Heart left ventricle (tissue), 16 donors: ENCODE results near the gene UMODL1. TPM values are rescaled to one million over a fixed set of nuclear protein-coding genes. Genes with fewer than 3 reads are reported as not detected.

ENCODE experiments used
- ATAC-seq, 4 donors: fragments of 200-7000 bp; cut with Tn5 transposase; one replicate each; pipeline ENCODE4 v1.9.1; 2020 to 2022; ENCODE audit warnings: moderate library complexity in 4 of 4, mild to moderate bottlenecking in 3 of 4, moderate number of reproducible peaks in 1 of 4
- DNase-seq, 5 donors: peaks; one replicate each; pipeline ENCODE4 v3.0.0-alpha.2; 2020
- H3K27ac ChIP-seq, 12 donors: fragments of 200-600 bp; sonication (generic) in 4 of 12; one replicate each; pipeline versions ENCODE4 v1.5.0 to v1.8.0; 2016 to 2022; ENCODE audit warnings: mild to moderate bottlenecking in 2 of 12
- H3K27me3 ChIP-seq, 9 donors: fragments of 200-600 bp; sonication (generic) in 2 of 9; one replicate each; pipeline versions ENCODE4 v1.5.1 to v1.8.0; 2016 to 2022; ENCODE audit warnings: mild to moderate bottlenecking in 3 of 9
- H3K36me3 ChIP-seq, 9 donors: fragments of 200-600 bp; sonication (generic) in 2 of 9; one replicate each; pipeline versions ENCODE4 v1.5.0 to v1.8.0; 2018 to 2022; ENCODE audit warnings: mild to moderate bottlenecking in 2 of 9
- H3K4me1 ChIP-seq, 12 donors: fragments of 200-600 bp; sonication (generic) in 4 of 12; one replicate each; pipeline versions ENCODE4 v1.5.0 to v1.8.0; 2016 to 2022; ENCODE audit warnings: mild to moderate bottlenecking in 3 of 12
- H3K4me3 ChIP-seq, 12 donors: fragments of 200-600 bp; sonication (generic) in 4 of 12; one replicate each; pipeline versions ENCODE4 v1.5.0 to v1.8.0; 2017 to 2022; ENCODE audit warnings: mild to moderate bottlenecking in 9 of 12, moderate library complexity in 4 of 12
- H3K9me3 ChIP-seq, 12 donors: fragments of 200-600 bp; sonication (generic) in 4 of 12; one replicate each; pipeline versions ENCODE4 v1.5.0 to v1.8.0; 2016 to 2022; ENCODE audit warnings: mild to moderate bottlenecking in 1 of 12
- CTCF ChIP-seq, 12 donors: fragments of 200-600 bp; sonication (generic) in 4 of 12; IDR thresholded peaks; one replicate each; pipeline versions ENCODE4 v1.5.0 to v1.8.0; 2018 to 2022; ENCODE audit warnings: antibody characterized with exemption in 12 of 12, mild to moderate bottlenecking in 5 of 12
- POLR2A ChIP-seq, 2 donors: fragments of 450-650 bp; IDR thresholded peaks; one replicate each; pipeline ENCODE4 v1.6.1; 2017; ENCODE audit warnings: antibody characterized with exemption in 2 of 2, mild to moderate bottlenecking in 2 of 2, moderate library complexity in 2 of 2
- WGBS, 4 donors: extraction: QIAGEN DNeasy Blood & Tissue Kit in 2 of 4; methylation state at CpG; one replicate each; pipeline versions ENCODE4 v1.1.5 to v1.1.7; 2013 to 2018; 5-methylcytosine and 5-hydroxymethylcytosine counted together
- intact Hi-C, 10 donors: fragments of 100-400 bp; cut with DNase I; formaldehyde crosslinking; loops; one replicate each; pipeline versions ENCODE4 v1.11.1 to v1.14.2; 2022
- polyA plus RNA-seq, 2 donors: library from polyadenylated mRNA; stranded (reverse); fragments of 200-250 nt; gene quantifications; one replicate each; pipeline ENCODE4 v1.2.3, GENCODE V29; 2013
- total RNA-seq, 9 donors: library from RNA; depleted of rRNA in 2 of 9; stranded (reverse); fragments of >200 nt in 2 of 9; fragmentation: NEBNext Ultra II Directional in 3 of 9; extraction: Animal tissue kit (Norgen Biotek cat#: 25700) in 3 of 9; gene quantifications; one replicate each; pipeline versions ENCODE4 v1.1.0 to v1.2.4, GENCODE V29; 2016 to 2023
- donor health status: ischemic (EF 13 %, LVEDD 7.1; RV severe dilation, severe dysfunction).
- donor health status: healthy with polysubstance abuse.
- donor health status: DM: no; HTN: yes; CAD: no.
- donor health status: DM: no; HTN: no; CAD: no.
- donor health status: ischemic (EF 25% LVEDD 6.9; RV normal size, moderate dysfunction).
- donor health status: ischemic (EF 25% LVEDD 5.7; RV mildly dilated, moderate dysfunction).
- donor health status: healthy.
- donor health status: DM: yes; HTN: yes; CAD: no.
- donor health status: ischemic (EF 35%, LVEDD 5.7; RV mildly dilated, moderate dysfunction).
- donor health status: nonischemic (EF 11% LVEDD 7.7; RV severe dilation, severe dysfunction).
- donor health status: DM: yes; HTN: yes; CAD: no.
- donor health status: PGD.
- donor health status: ischemic (EF 29% LVEDD 5.4; RV normal size, mild dysfunction).
- donor health status: nonischemic (EF 23%, LVEDD 6.1; RV moderate dilation, normal function).

UMODL1 gene
- total and polyA plus RNA-seq, 11 donors = 0.07 to 0.19 TPM; not detected in 9

- H3K36me3 ChIP-seq = no peaks in the 10 kb centered on the region
- 61 to 70% (median 69%) methylated on average over 12 of the region's 12 CpGs for WGBS, 4 donors
- H3K9me3 ChIP-seq = no peaks in the 10 kb centered on the region
- peaks cover 0 to 64% (median 28%) of the 10 kb centered on the region in 9 donors for H3K27me3 ChIP-seq
- H3K4me3 ChIP-seq = no peak overlapping the region
- peak in 2 of 5 donors; percentile 2 to 40 for DNase-seq
- H3K4me1 ChIP-seq = peaks cover 0 to 18% (median 4%) of the 10 kb centered on the region in 12 donors
- H3K27ac ChIP-seq = no peak overlapping the region
- TF ChIP-seq CTCF (IDR thresholded peaks at IDR 0.05) (no peak), POLR2A (IDR thresholded peaks at IDR 0.05) (no peak)
- ATAC-seq = no peak
- intact Hi-C loops = loop anchor here (1.0 to 10.0 kb wide), 15 partner anchors 106 to 833 kb away; partner anchors contain the start of genes C2CD2 (in 3 of the 10) and ZBTB21 (in 2 of the 10)
Measured at GRCh38 chr21:42117967-42118780, 47.1 kb downstream of the UMODL1 start.

GRCh38 chr21:42118901-42119300 is 47.8 kb downstream of the UMODL1 start:
- WGBS, 4 donors = 14 to 28% (median 21%) methylated on average over 8 to 15 of the region's 15 CpGs

GRCh38 chr21:42120101-42120902 is 49.2 kb downstream of the UMODL1 start:
- H3K36me3 ChIP-seq = no peaks in the 10 kb centered on the region
- no peak overlapping the region for H3K4me3 ChIP-seq
- no peak overlapping the region for H3K27ac ChIP-seq
- H3K27me3 ChIP-seq = peaks cover 0 to 68% (median 28%) of the 10 kb centered on the region in 9 donors
- no peaks in the 10 kb centered on the region for H3K9me3 ChIP-seq
- TF ChIP-seq POLR2A (IDR thresholded peaks at IDR 0.05) (no peak), CTCF (IDR thresholded peaks at IDR 0.05) (no peak)
- intact Hi-C loops = no loop called here
- peak in 1 of 5 donors; percentile 44 for DNase-seq
- no peak for ATAC-seq
- peaks cover 0 to 18% (median 4%) of the 10 kb centered on the region in 12 donors for H3K4me1 ChIP-seq
- 66 to 79% (median 71%) methylated on average over 11 of the region's 11 CpGs for WGBS, 4 donors

More at GRCh38 chr21:42118901-42119300, 47.8 kb downstream of the UMODL1 start:
- Histone ChIP-seq H3K27me3 (peaks cover 0 to 65% (median 28%) of the 10 kb centered on the region in 9 donors), H3K4me1 (peaks cover 0 to 18% (median 4%) of the 10 kb centered on the region in 12 donors), H3K9me3 (no peaks in the 10 kb centered on the region), H3K4me3 (no peak overlapping the region), H3K36me3 (no peaks in the 10 kb centered on the region), H3K27ac (no peak overlapping the region)
- no peak for TF ChIP-seq POLR2A (IDR thresholded peaks at IDR 0.05)
- intact Hi-C loops = loop anchor here in 9 of 10 donors (2.0 to 10.0 kb wide), 9 partner anchors 107 to 834 kb away; partner anchors contain the start of genes C2CD2 (in 3 of the 9) and ZBTB21 (in 1 of the 9)
- peak in 2 of 5 donors; percentile 14 to 55 for DNase-seq
- no peak for ATAC-seq

- DNase-seq = no peak
- intact Hi-C loops = no loop called here
- Histone ChIP-seq H3K36me3 (no peaks in the 10 kb centered on the region), H3K27me3 (peaks cover 6 to 73% (median 28%) of the 10 kb centered on the region in 9 donors), H3K4me1 (peaks cover 0 to 18% (median 4%) of the 10 kb centered on the region in 12 donors), H3K27ac (no peak overlapping the region), H3K4me3 (no peak overlapping the region), H3K9me3 (no peaks in the 10 kb centered on the region)
- 28 to 34% (median 31%) methylated on average over 13 of the region's 13 CpGs for WGBS, 4 donors
- ATAC-seq = no peak
- TF ChIP-seq CTCF (IDR thresholded peaks at IDR 0.05) (no peak), POLR2A (IDR thresholded peaks at IDR 0.05) (no peak)
Measured at GRCh38 chr21:42120903-42121535, 49.9 kb downstream of the UMODL1 start.
